HG03060 (cell line): Measurements from ENCODE around the gene KRTAP5-7.
"Not testable (repeated sequence)": the region's sequence is repeated elsewhere in the genome, so short reads cannot be mapped to it uniquely, and the experiment has no call there.

Source experiments
- ATAC-seq: cut with Tn5 transposase; IDR thresholded peaks from one replicate; pipeline ENCODE4 v1.9.1; 2021; ENCODE audit warnings: low read depth, moderate number of reproducible peaks; ENCODE audit not compliant: unreplicated experiment

KRTAP5-7 gene

GRCh38 chr11:71555508-71555907 lies 28.4 kb downstream of the KRTAP5-7 start:
- ATAC-seq: no peak

GRCh38 chr11:71556018-71556417 lies 29.0 kb downstream of the KRTAP5-7 start:
- ATAC-seq: no peak

- no peak for ATAC-seq
These were observed 30.2 kb downstream of the KRTAP5-7 start for GRCh38 chr11:71557257-71557656.

- no peak for ATAC-seq
These were observed 31.9 kb downstream of the KRTAP5-7 start for GRCh38 chr11:71558996-71559395.

- ATAC-seq: no peak
These were observed 35.1 kb downstream of the KRTAP5-7 start for GRCh38 chr11:71562120-71562519.

GRCh38 chr11:71563406-71563805 lies 36.3 kb downstream of the KRTAP5-7 start:
- ATAC-seq: no peak

- no peak for ATAC-seq
These were observed 37.4 kb downstream of the KRTAP5-7 start for GRCh38 chr11:71564430-71564829.

- no peak for ATAC-seq
These were observed 38.2 kb downstream of the KRTAP5-7 start, which contains the start of gene KRTAP5-10 for GRCh38 chr11:71565263-71565662. Gene KRTAP5-10 (plus strand): TSS chr11:71565563. CDS start chr11:71565588, 25 bp downstream.

GRCh38 chr11:71566081-71566620 lies 39.1 kb downstream of the KRTAP5-7 start:
- ATAC-seq: no peak

GRCh38 chr11:71566626-71567599 lies 39.8 kb downstream of the KRTAP5-7 start:
- ATAC-seq: not testable (repeated sequence)

- ATAC-seq: not testable (repeated sequence)
These were observed 40.6 kb downstream of the KRTAP5-7 start for GRCh38 chr11:71567633-71568032.

GRCh38 chr11:71568704-71569349 lies 41.8 kb downstream of the KRTAP5-7 start:
- ATAC-seq: no peak

- not testable (repeated sequence) for ATAC-seq
These were observed 44.2 kb downstream of the KRTAP5-7 start for GRCh38 chr11:71571101-71571850.

- no peak for ATAC-seq
These were observed 45.7 kb downstream of the KRTAP5-7 start for GRCh38 chr11:71572811-71573210.

GRCh38 chr11:71574418-71574817 lies 47.4 kb downstream of the KRTAP5-7 start:
- ATAC-seq: no peak

GRCh38 chr11:71575723-71576424 lies 48.8 kb downstream of the KRTAP5-7 start:
- no peak for ATAC-seq

GRCh38 chr11:71576688-71577465 lies 49.8 kb downstream of the KRTAP5-7 start:
- not testable (repeated sequence) for ATAC-seq

- no peak for ATAC-seq
These were observed 50.5 kb downstream of the KRTAP5-7 start for GRCh38 chr11:71577469-71578004.
